ENCODE results near the gene ITGA1.

The ITGA1 gene

GRCh38 chr5:52746539-52746938, 41.2 kb upstream of the ITGA1 start:
- Histone ChIP-seq H3K27ac (ENCODE audit: low read length) (no peak overlapping the region), H2AFZ (ENCODE audit: low read length) (no peak overlapping the region)
- TF ChIP-seq EZH2phosphoT487 (IDR thresholded peaks at IDR 0.05; ENCODE audit: low read length) = no peak
- no peak for TF ChIP-seq EZH2 (optimal IDR thresholded peaks at IDR 0.05; ENCODE audit: low read depth, low read length)
- TF ChIP-seq CTCF (IDR thresholded peaks at IDR 0.05; ENCODE audit: low read length) = no peak

GRCh38 chr5:52748590-52748989, 39.1 kb upstream of the ITGA1 start:
- H2AFZ ChIP-seq (ENCODE audit: low read length) = no peak overlapping the region
- H3K9me3 ChIP-seq (replicated peaks; ENCODE audit: insufficient read depth, low read length) = no peaks in the 10 kb centered on the region
- no peak for DNase-seq
- H3K4me1 ChIP-seq (ENCODE audit: low read length) = no peaks in the 10 kb centered on the region
- no peaks in the 10 kb centered on the region for H3K9me2 ChIP-seq (replicated peaks; ENCODE audit: insufficient read depth, low read length)
- H4K20me1 ChIP-seq (ENCODE audit: insufficient read depth, low read length) = no peaks in the 10 kb centered on the region
- no peaks in the 10 kb centered on the region for H3K79me2 ChIP-seq (ENCODE audit: low read length)
- H3K36me3 ChIP-seq (replicated peaks; ENCODE audit: insufficient read depth, low read length) = no peaks in the 10 kb centered on the region
- H3K27me3 ChIP-seq (replicated peaks; ENCODE audit: insufficient read depth, low read length) = no peaks in the 10 kb centered on the region
- H3K27ac ChIP-seq (ENCODE audit: low read length) = no peak overlapping the region
- no peak for TF ChIP-seq EZH2 (optimal IDR thresholded peaks at IDR 0.05; ENCODE audit: low read depth, low read length)
- no peak for TF ChIP-seq EZH2phosphoT487 (IDR thresholded peaks at IDR 0.05; ENCODE audit: low read length)
- no peak for TF ChIP-seq CTCF (IDR thresholded peaks at IDR 0.05; ENCODE audit: low read length)
- H3K4me2 ChIP-seq (ENCODE audit: low read depth, low read length) = no peak overlapping the region
- H3K4me3 ChIP-seq (ENCODE audit: low read length) = no peak overlapping the region
- no peaks in the 10 kb centered on the region for H3F3A ChIP-seq (ENCODE audit: insufficient read depth, low read length)
- H3K9ac ChIP-seq (ENCODE audit: low read length) = no peak overlapping the region

More at GRCh38 chr5:52746539-52746938, 41.2 kb upstream of the ITGA1 start:
- Histone ChIP-seq H3K9me3 (replicated peaks; ENCODE audit: insufficient read depth, low read length) (no peaks in the 10 kb centered on the region), H3K36me3 (replicated peaks; ENCODE audit: insufficient read depth, low read length) (no peaks in the 10 kb centered on the region), H3K27me3 (replicated peaks; ENCODE audit: insufficient read depth, low read length) (no peaks in the 10 kb centered on the region), H3K4me1 (ENCODE audit: low read length) (no peaks in the 10 kb centered on the region), H3F3A (ENCODE audit: insufficient read depth, low read length) (no peaks in the 10 kb centered on the region), H3K4me2 (ENCODE audit: low read depth, low read length) (no peak overlapping the region), H3K9ac (ENCODE audit: low read length) (no peak overlapping the region), H4K20me1 (ENCODE audit: insufficient read depth, low read length) (no peaks in the 10 kb centered on the region), H3K79me2 (ENCODE audit: low read length) (no peaks in the 10 kb centered on the region), H3K9me2 (replicated peaks; ENCODE audit: insufficient read depth, low read length) (no peaks in the 10 kb centered on the region), H3K4me3 (ENCODE audit: low read length) (no peak overlapping the region)
- no peak for DNase-seq

GRCh38 chr5:52749666-52750065, 38.0 kb upstream of the ITGA1 start:
- DNase-seq = no peak
- H2AFZ ChIP-seq (ENCODE audit: low read length) = no peak overlapping the region
- H3K4me1 ChIP-seq (ENCODE audit: low read length) = no peaks in the 10 kb centered on the region
- H3K4me3 ChIP-seq (ENCODE audit: low read length) = no peak overlapping the region
- no peaks in the 10 kb centered on the region for H3K9me2 ChIP-seq (replicated peaks; ENCODE audit: insufficient read depth, low read length)
- H3K9me3 ChIP-seq (replicated peaks; ENCODE audit: insufficient read depth, low read length) = no peaks in the 10 kb centered on the region
- no peaks in the 10 kb centered on the region for H3K36me3 ChIP-seq (replicated peaks; ENCODE audit: insufficient read depth, low read length)
- no peaks in the 10 kb centered on the region for H3K79me2 ChIP-seq (ENCODE audit: low read length)
- no peak overlapping the region for H3K4me2 ChIP-seq (ENCODE audit: low read depth, low read length)
- no peak overlapping the region for H3K27ac ChIP-seq (ENCODE audit: low read length)
- H3F3A ChIP-seq (ENCODE audit: insufficient read depth, low read length) = no peaks in the 10 kb centered on the region
- H3K27me3 ChIP-seq (replicated peaks; ENCODE audit: insufficient read depth, low read length) = no peaks in the 10 kb centered on the region
- TF ChIP-seq EZH2 (optimal IDR thresholded peaks at IDR 0.05; ENCODE audit: low read depth, low read length) = no peak
- TF ChIP-seq EZH2phosphoT487 (IDR thresholded peaks at IDR 0.05; ENCODE audit: low read length) = no peak
- no peak for TF ChIP-seq CTCF (IDR thresholded peaks at IDR 0.05; ENCODE audit: low read length)
- H3K9ac ChIP-seq (ENCODE audit: low read length) = no peak overlapping the region
- H4K20me1 ChIP-seq (ENCODE audit: insufficient read depth, low read length) = no peaks in the 10 kb centered on the region
